DOHH2 (cell line): Measurements from ENCODE around the gene DPCD.

Experiments
- EZH2phosphoT487 ChIP-seq: fragments of 200-600 bp; sonication (generic); IDR thresholded peaks from 2 replicates; pipeline ENCODE4 v1.6.1; 2017; ENCODE audit warnings: borderline replicate concordance, mild to moderate bottlenecking, antibody characterized with exemption, low read length, moderate library complexity, mixed read lengths
- TF ChIP-seq, protein P1 (sequence below): fragments of 200-600 bp; sonication (generic); IDR thresholded peaks from one replicate; pipeline ENCODE4 v1.5.1; 2014; ENCODE audit warnings: antibody characterized with exemption, mild to moderate bottlenecking, low read depth, low read length; ENCODE audit not compliant: poor library complexity, severe bottlenecking

GRCh38 chr10:101577121-101577871 is 10.8 kb upstream of the DPCD start:
- TF ChIP-seq, protein P1, sequence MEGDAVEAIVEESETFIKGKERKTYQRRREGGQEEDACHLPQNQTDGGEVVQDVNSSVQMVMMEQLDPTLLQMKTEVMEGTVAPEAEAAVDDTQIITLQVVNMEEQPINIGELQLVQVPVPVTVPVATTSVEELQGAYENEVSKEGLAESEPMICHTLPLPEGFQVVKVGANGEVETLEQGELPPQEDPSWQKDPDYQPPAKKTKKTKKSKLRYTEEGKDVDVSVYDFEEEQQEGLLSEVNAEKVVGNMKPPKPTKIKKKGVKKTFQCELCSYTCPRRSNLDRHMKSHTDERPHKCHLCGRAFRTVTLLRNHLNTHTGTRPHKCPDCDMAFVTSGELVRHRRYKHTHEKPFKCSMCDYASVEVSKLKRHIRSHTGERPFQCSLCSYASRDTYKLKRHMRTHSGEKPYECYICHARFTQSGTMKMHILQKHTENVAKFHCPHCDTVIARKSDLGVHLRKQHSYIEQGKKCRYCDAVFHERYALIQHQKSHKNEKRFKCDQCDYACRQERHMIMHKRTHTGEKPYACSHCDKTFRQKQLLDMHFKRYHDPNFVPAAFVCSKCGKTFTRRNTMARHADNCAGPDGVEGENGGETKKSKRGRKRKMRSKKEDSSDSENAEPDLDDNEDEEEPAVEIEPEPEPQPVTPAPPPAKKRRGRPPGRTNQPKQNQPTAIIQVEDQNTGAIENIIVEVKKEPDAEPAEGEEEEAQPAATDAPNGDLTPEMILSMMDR = no peak
- TF ChIP-seq EZH2phosphoT487 = no peak
